GM19438 (cell line): ENCODE measurements around the gene IQCM.

Experiments used
- ATAC-seq: cut with Tn5 transposase; IDR thresholded peaks from one replicate; pipeline ENCODE4 v1.9.1; 2021; ENCODE audit warnings: low read depth; ENCODE audit not compliant: unreplicated experiment

Gene IQCM

GRCh38 chr4:149713031-149713430 is 102.6 kb downstream of the IQCM start:
- ATAC-seq: no peak

- no peak for ATAC-seq
Observed at GRCh38 chr4:149711593-149712365, 103.9 kb downstream of the IQCM start.

GRCh38 chr4:149709640-149710039 is 106.0 kb downstream of the IQCM start:
- ATAC-seq: no peak

- no peak for ATAC-seq
Observed at GRCh38 chr4:149708513-149709130, 107.0 kb downstream of the IQCM start.

GRCh38 chr4:149707862-149708261 is 107.8 kb downstream of the IQCM start:
- ATAC-seq: no peak

GRCh38 chr4:149706942-149707341 is 108.7 kb downstream of the IQCM start:
- no peak for ATAC-seq

- no peak for ATAC-seq
Observed at GRCh38 chr4:149702414-149703293, 113.0 kb downstream of the IQCM start.

GRCh38 chr4:149701435-149702156 is 114.0 kb downstream of the IQCM start:
- ATAC-seq: no peak

GRCh38 chr4:149700272-149700671 is 115.4 kb downstream of the IQCM start:
- ATAC-seq: no peak

- no peak for ATAC-seq
Observed at GRCh38 chr4:149699642-149700041, 116.0 kb downstream of the IQCM start.

- ATAC-seq: no peak
Observed at GRCh38 chr4:149690726-149691125, 124.9 kb downstream of the IQCM start.

- ATAC-seq: no peak
Observed at GRCh38 chr4:149684516-149684915, 131.1 kb downstream of the IQCM start.

- peak; percentile 89 for ATAC-seq
Observed at GRCh38 chr4:149676076-149676475, 139.6 kb downstream of the IQCM start.

GRCh38 chr4:149645790-149646189 is 169.9 kb downstream of the IQCM start:
- ATAC-seq: no peak

GRCh38 chr4:149638073-149638472 is 177.6 kb downstream of the IQCM start:
- ATAC-seq: no peak

- ATAC-seq: no peak
Observed at GRCh38 chr4:149634368-149634767, 181.3 kb downstream of the IQCM start.

GRCh38 chr4:149631629-149632028 is 184.0 kb downstream of the IQCM start:
- ATAC-seq: no peak

- ATAC-seq: no peak
Observed at GRCh38 chr4:149630064-149630463, 185.6 kb downstream of the IQCM start.

- ATAC-seq: no peak
Observed at GRCh38 chr4:149605601-149606378, 209.9 kb downstream of the IQCM start.

GRCh38 chr4:149604827-149605226 is 210.8 kb downstream of the IQCM start:
- no peak for ATAC-seq
